Astrocyte of the spinal cord (primary cell): Measurements from ENCODE around the gene ADGRE3.

Experiments
- DNase-seq: peaks from one replicate; pipeline ENCODE4 v3.0.0; 2011; ENCODE audit warnings: low read depth, low spot score
- H3K4me3 ChIP-seq: 2 replicates; pipeline ENCODE4 v1.5.1; 2011; ENCODE audit warnings: low read depth, mild to moderate bottlenecking, low read length, moderate library complexity
- in situ Hi-C: cut with HindIII; loops from 2 replicates; pipeline ENCODE4 v1.10.0; 2017; ENCODE audit warnings: low sequenced_read_pairs
- TF ChIP-seq, protein P1 (sequence below): IDR thresholded peaks from 2 replicates; pipeline ENCODE4 v1.5.1; 2012; ENCODE audit warnings: low read depth, mild to moderate bottlenecking, low read length, inconsistent platforms

Gene ADGRE3

GRCh38 chr19:14703833-14704232 lies 29.2 kb upstream of the ADGRE3 start:
- in situ Hi-C loops, result no loop called here
- DNase-seq, result no peak
- TF ChIP-seq, protein P1, sequence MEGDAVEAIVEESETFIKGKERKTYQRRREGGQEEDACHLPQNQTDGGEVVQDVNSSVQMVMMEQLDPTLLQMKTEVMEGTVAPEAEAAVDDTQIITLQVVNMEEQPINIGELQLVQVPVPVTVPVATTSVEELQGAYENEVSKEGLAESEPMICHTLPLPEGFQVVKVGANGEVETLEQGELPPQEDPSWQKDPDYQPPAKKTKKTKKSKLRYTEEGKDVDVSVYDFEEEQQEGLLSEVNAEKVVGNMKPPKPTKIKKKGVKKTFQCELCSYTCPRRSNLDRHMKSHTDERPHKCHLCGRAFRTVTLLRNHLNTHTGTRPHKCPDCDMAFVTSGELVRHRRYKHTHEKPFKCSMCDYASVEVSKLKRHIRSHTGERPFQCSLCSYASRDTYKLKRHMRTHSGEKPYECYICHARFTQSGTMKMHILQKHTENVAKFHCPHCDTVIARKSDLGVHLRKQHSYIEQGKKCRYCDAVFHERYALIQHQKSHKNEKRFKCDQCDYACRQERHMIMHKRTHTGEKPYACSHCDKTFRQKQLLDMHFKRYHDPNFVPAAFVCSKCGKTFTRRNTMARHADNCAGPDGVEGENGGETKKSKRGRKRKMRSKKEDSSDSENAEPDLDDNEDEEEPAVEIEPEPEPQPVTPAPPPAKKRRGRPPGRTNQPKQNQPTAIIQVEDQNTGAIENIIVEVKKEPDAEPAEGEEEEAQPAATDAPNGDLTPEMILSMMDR, result no peak
- no peak overlapping the region for H3K4me3 ChIP-seq

DNA sequence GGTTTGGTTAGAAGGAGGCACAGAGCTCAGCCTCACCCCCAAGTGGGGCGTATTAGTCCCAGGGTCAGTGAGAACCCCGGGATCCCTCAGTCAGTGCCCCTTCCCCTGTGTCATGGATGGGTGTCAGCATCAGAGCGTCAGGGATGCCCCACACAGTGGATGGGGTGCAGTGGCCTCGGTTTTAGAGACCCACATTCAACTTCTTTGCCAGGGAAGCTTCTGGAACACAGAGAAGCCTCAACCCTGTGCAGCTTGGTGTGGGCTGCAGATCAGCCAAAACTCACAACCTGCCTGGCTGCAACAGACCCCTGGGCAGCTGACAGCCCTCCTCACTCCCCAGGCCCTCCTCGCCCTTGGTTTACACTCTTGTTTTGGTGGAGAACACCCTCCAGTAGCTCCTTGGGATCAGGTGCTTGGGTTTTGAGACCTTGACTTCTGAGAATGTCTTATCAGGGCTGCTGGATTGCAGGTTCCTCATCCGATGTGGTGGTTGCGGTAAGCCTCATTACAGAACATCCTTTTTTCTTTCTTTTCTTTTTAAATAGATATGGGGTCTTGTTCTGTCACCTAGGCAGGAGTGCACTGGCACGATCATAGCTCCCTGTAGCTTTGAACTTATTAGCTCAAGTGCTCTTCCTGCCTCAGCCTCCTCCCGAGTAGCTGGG lies 26.2 kb upstream of the ADGRE3 start:
- in situ Hi-C loops, result no loop called here

GRCh38 chr19:14699641-14700040 lies 25.0 kb upstream of the ADGRE3 start:
- TF ChIP-seq, protein P1, result no peak
- in situ Hi-C loops, result no loop called here
- H3K4me3 ChIP-seq, result no peak overlapping the region
- no peak for DNase-seq

More for the DNA sequence above, 26.2 kb upstream of the ADGRE3 start:
- TF ChIP-seq, protein P1, result no peak
- DNase-seq, result no peak
- H3K4me3 ChIP-seq, result no peak overlapping the region

- in situ Hi-C loops, result no loop called here
- TF ChIP-seq, protein P1, result no peak
- no peak overlapping the region for H3K4me3 ChIP-seq
- DNase-seq, result no peak
These were observed 20.8 kb upstream of the ADGRE3 start for GRCh38 chr19:14695471-14695870.

DNA sequence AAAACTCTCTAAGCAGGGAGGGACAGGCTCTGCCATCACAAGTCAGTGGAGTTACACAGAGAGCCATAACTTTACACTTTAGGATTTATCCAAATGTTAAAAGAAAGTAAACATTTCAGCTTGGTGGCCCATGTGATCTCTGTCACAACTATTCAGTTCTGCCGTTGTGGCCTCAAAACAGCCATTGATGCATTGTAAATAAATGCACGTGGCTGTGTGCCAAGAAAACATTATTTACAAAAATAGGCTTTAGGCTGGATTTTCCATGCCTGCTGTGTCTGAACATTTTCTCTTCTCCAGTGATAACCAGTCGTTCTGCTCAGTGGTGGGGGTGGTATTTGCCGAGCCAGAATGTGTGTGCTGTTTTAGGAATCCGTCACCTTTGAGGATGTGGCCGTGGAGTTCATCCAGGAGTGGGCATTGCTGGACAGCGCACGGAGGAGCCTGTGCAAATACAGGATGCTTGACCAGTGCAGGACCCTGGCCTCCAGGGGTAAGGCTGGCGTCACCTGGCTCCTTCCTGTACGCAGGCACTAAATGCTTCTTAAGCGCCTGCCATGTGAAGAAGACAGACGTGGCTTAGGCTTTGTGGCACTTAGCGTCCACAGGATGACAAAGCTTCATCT lies 20.1 kb upstream of the ADGRE3 start:
- H3K4me3 ChIP-seq, result no peak overlapping the region
- TF ChIP-seq, protein P1, result no peak
- DNase-seq, result no peak
- in situ Hi-C loops, result no loop called here

DNA sequence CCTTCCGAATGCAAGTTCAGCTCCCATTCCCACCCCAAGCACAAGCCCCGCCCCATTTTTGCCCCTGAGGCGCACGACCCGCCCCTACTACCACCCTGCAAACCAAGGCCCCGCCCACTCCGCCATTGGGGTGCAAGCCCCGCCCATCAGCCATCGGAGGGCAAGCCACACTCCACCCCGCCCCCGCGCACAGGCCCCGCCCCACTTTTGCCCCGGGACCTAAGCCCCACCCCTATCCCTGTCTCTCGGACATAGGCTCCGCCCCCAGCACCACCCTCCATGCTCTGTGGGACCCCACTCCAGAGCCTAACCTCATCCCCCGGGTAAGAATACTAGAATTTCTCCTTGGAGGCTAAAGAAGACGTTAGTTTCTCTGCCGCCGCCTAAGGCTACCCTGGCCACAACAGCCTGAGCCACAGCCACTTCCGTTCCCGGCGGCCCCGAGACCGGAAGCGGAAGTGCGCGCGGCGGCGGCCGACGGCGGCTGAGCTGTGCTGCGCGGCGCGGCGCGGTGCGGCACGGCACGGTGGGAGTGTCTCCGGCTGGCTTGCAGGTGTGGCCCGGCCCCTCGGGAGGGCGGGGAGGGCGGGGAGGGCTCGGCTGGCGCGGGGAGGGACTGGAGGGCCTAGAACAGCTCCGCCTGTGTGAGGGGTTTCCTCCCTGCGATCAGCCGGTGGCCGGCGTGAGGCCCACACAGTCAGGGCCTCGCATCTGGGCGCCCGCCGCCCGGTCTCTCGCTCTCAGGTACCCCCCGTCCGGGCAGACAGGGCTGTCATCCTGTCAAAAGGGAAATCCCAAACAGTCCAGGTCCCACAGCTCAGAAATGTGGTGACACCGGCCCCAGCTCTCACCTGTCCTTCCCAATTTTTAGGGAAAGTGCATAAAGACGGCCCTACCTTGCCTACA lies 15.2 kb upstream of the ADGRE3 start, which contains the start of gene ZNF333:
Gene ZNF333 (plus strand): TSS at position 451 of the 906 bp plus-strand sequence. CDS start 3,444 bp downstream, outside the sequence.
- peak within 1 kb of the TSS; percentile 90 for H3K4me3 ChIP-seq
- TF ChIP-seq, protein P1, result no peak
- DNase-seq, result peak; percentile 89
- in situ Hi-C loops, result no loop called here
